ENCODE measurements around the gene MORN1.

Gene MORN1

DNA sequence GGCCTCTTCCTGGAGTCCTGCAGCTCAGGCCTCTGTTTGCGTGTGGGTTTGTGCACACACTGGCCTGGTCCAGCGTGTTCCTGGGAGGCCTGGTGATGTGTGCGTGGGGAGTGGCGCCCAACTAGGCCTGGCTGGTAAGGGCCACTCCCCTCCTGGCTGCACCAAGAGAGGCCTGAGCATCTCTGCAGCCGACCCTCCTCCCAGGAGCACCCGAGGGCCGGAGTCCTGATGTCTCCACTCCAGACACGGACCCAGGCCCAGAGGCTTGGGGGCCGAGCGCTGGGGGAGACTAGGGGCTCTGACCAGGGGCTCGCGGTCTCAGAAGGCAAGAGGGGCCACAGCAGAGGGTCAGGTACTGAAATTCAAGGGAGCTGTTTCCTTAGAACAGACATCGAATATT is 33.3 kb downstream of the MORN1 start:
- H3K27me3 ChIP-seq (ENCODE audit: control insufficient read depth, insufficient read depth, low read length), result no peaks in the 10 kb centered on the region; the same call in 1 of the 2 replicates
- H3K4me1 ChIP-seq (ENCODE audit: control insufficient read depth, insufficient read depth, low read length), result no peaks in the 10 kb centered on the region
- H3K9me3 ChIP-seq (ENCODE audit: control insufficient read depth, insufficient read depth, low read length), result no peaks in the 10 kb centered on the region
- no peak overlapping the region for H3K27ac ChIP-seq (ENCODE audit: low read length)
- no peaks in the 10 kb centered on the region for H3K36me3 ChIP-seq (ENCODE audit: control insufficient read depth, insufficient read depth, low read length)
- DNase-seq (ENCODE audit: low read depth, low spot score), result no peak
- no CpG with 5 or more reads among the region's 13 CpGs for WGBS (ENCODE audit: insufficient coverage, insufficient read length)
- no peak overlapping the region for H3K4me3 ChIP-seq (ENCODE audit: low read length)

GRCh38 chr1:2356911-2357845 is 34.2 kb downstream of the MORN1 start:
- no CpG with 5 or more reads among the region's 37 CpGs for whole genome bisulfite sequencing (ENCODE audit: insufficient coverage, insufficient read length)
- H3K27me3 ChIP-seq (ENCODE audit: control insufficient read depth, insufficient read depth, low read length), result no peaks in the 10 kb centered on the region; the same call in 1 of the 2 replicates
- DNase-seq (ENCODE audit: low read depth, low spot score), result no peak
- H3K36me3 ChIP-seq (ENCODE audit: control insufficient read depth, insufficient read depth, low read length), result no peaks in the 10 kb centered on the region
- H3K4me3 ChIP-seq (ENCODE audit: low read length), result no peak overlapping the region
- H3K27ac ChIP-seq (ENCODE audit: low read length), result no peak overlapping the region
- H3K9me3 ChIP-seq (ENCODE audit: control insufficient read depth, insufficient read depth, low read length), result no peaks in the 10 kb centered on the region
- no peaks in the 10 kb centered on the region for H3K4me1 ChIP-seq (ENCODE audit: control insufficient read depth, insufficient read depth, low read length)

GRCh38 chr1:2356401-2356800 is 35.0 kb downstream of the MORN1 start:
- H3K36me3 ChIP-seq (ENCODE audit: control insufficient read depth, insufficient read depth, low read length), result no peaks in the 10 kb centered on the region
- DNase-seq (ENCODE audit: low read depth, low spot score), result no peak
- H3K4me3 ChIP-seq (ENCODE audit: low read length), result no peak overlapping the region
- H3K27me3 ChIP-seq (ENCODE audit: control insufficient read depth, insufficient read depth, low read length), result no peaks in the 10 kb centered on the region
- H3K9me3 ChIP-seq (ENCODE audit: control insufficient read depth, insufficient read depth, low read length), result no peaks in the 10 kb centered on the region
- no peaks in the 10 kb centered on the region for H3K4me1 ChIP-seq (ENCODE audit: control insufficient read depth, insufficient read depth, low read length)
- H3K27ac ChIP-seq (ENCODE audit: low read length), result no peak overlapping the region
- no CpG with 5 or more reads among the region's 15 CpGs for WGBS (ENCODE audit: insufficient coverage, insufficient read length)

GRCh38 chr1:2355373-2356261 is 35.7 kb downstream of the MORN1 start:
- Histone ChIP-seq H3K36me3 (ENCODE audit: control insufficient read depth, insufficient read depth, low read length) (no peaks in the 10 kb centered on the region; the same call in 1 of the 2 replicates), H3K27ac (ENCODE audit: low read length) (no peak overlapping the region), H3K27me3 (ENCODE audit: control insufficient read depth, insufficient read depth, low read length) (no peaks in the 10 kb centered on the region), H3K4me1 (ENCODE audit: control insufficient read depth, insufficient read depth, low read length) (no peaks in the 10 kb centered on the region), H3K9me3 (ENCODE audit: control insufficient read depth, insufficient read depth, low read length) (no peaks in the 10 kb centered on the region), H3K4me3 (ENCODE audit: low read length) (no peak overlapping the region)
- WGBS (ENCODE audit: insufficient coverage, insufficient read length), result no CpG with 5 or more reads among the region's 28 CpGs
- no peak for DNase-seq (ENCODE audit: low read depth, low spot score)

- Histone ChIP-seq H3K27ac (ENCODE audit: low read length) (no peak overlapping the region), H3K4me3 (ENCODE audit: low read length) (no peak overlapping the region), H3K4me1 (ENCODE audit: control insufficient read depth, insufficient read depth, low read length) (no peaks in the 10 kb centered on the region), H3K36me3 (ENCODE audit: control insufficient read depth, insufficient read depth, low read length) (no peaks in the 10 kb centered on the region; the same call in 1 of the 2 replicates), H3K9me3 (ENCODE audit: control insufficient read depth, insufficient read depth, low read length) (no peaks in the 10 kb centered on the region), H3K27me3 (ENCODE audit: control insufficient read depth, insufficient read depth, low read length) (no peaks in the 10 kb centered on the region)
- DNase-seq (ENCODE audit: low read depth, low spot score), result no peak
- no CpG with 5 or more reads among the region's 38 CpGs for WGBS (ENCODE audit: insufficient coverage, insufficient read length)
Observed at GRCh38 chr1:2354511-2355372, 36.6 kb downstream of the MORN1 start.

- no peak for DNase-seq (ENCODE audit: low read depth, low spot score)
- H3K27ac ChIP-seq (ENCODE audit: low read length), result no peak overlapping the region
- no peaks in the 10 kb centered on the region; the same call in 1 of the 2 replicates for H3K36me3 ChIP-seq (ENCODE audit: control insufficient read depth, insufficient read depth, low read length)
- no peaks in the 10 kb centered on the region for H3K9me3 ChIP-seq (ENCODE audit: control insufficient read depth, insufficient read depth, low read length)
- H3K4me1 ChIP-seq (ENCODE audit: control insufficient read depth, insufficient read depth, low read length), result no peaks in the 10 kb centered on the region
- no peak overlapping the region for H3K4me3 ChIP-seq (ENCODE audit: low read length)
- H3K27me3 ChIP-seq (ENCODE audit: control insufficient read depth, insufficient read depth, low read length), result no peaks in the 10 kb centered on the region
- WGBS (ENCODE audit: insufficient coverage, insufficient read length), result no CpG with 5 or more reads among the region's 28 CpGs
Observed at GRCh38 chr1:2353551-2354438, 37.6 kb downstream of the MORN1 start.

GRCh38 chr1:2352897-2353550 is 38.3 kb downstream of the MORN1 start:
- Histone ChIP-seq H3K4me1 (ENCODE audit: control insufficient read depth, insufficient read depth, low read length) (peaks cover 1% of the 10 kb centered on the region; the same call in 1 of the 2 replicates), H3K27me3 (ENCODE audit: control insufficient read depth, insufficient read depth, low read length) (no peaks in the 10 kb centered on the region), H3K36me3 (ENCODE audit: control insufficient read depth, insufficient read depth, low read length) (no peaks in the 10 kb centered on the region; the same call in 1 of the 2 replicates), H3K27ac (ENCODE audit: low read length) (no peak overlapping the region), H3K4me3 (ENCODE audit: low read length) (no peak overlapping the region), H3K9me3 (ENCODE audit: control insufficient read depth, insufficient read depth, low read length) (no peaks in the 10 kb centered on the region)
- no peak for DNase-seq (ENCODE audit: low read depth, low spot score)
- WGBS (ENCODE audit: insufficient coverage, insufficient read length), result no CpG with 5 or more reads among the region's 21 CpGs

DNA sequence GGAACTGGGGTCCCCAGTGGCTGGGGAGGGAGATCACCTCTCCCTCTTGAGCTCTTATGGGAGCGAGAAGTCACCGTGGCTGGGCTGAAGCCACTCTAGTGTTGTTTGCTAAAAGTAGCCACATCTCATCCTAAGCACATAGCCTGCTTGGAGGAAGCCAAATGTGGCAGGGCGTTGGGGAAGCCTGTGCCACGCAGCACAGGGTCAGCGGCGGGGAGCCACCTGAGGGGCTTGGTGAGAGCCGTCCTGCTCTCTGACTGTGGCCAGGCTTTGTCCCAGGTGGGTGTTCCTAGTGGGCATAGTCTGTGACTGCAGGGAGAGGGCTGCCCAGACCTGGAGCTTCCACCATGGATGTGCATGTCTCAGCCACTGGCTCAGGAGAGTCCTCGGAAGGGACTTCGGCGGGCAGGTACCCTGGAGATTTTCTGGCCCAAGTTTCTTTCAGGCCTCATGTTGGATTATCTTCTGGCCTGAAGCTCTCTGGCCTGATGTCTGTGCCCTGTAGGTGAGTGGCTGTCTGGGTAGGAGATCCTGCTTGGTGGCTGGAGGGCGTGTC is 38.9 kb downstream of the MORN1 start:
- Histone ChIP-seq H3K9me3 (ENCODE audit: control insufficient read depth, insufficient read depth, low read length) (no peaks in the 10 kb centered on the region), H3K27me3 (ENCODE audit: control insufficient read depth, insufficient read depth, low read length) (no peaks in the 10 kb centered on the region), H3K36me3 (ENCODE audit: control insufficient read depth, insufficient read depth, low read length) (no peaks in the 10 kb centered on the region; the same call in 1 of the 2 replicates), H3K4me1 (ENCODE audit: control insufficient read depth, insufficient read depth, low read length) (peaks cover 1% of the 10 kb centered on the region; the same call in 1 of the 2 replicates), H3K4me3 (ENCODE audit: low read length) (no peak overlapping the region), H3K27ac (ENCODE audit: low read length) (no peak overlapping the region)
- DNase-seq (ENCODE audit: low read depth, low spot score), result no peak
- no CpG with 5 or more reads among the region's 11 CpGs for WGBS (ENCODE audit: insufficient coverage, insufficient read length)

Measured in iPS DF 6.9 (cell line).